Measurements from ENCODE around the gene RIOX2.

Gene RIOX2

GRCh38 chr3:97940034-97940433 is 32.2 kb downstream of the RIOX2 start:
- Histone ChIP-seq H3K27me3 (ENCODE audit: control insufficient read depth in 1 of 2, insufficient read depth in 2 of 2, low read length in 2 of 2) (no peaks in the 10 kb centered on the region), H3K36me3 (ENCODE audit: control insufficient read depth in 1 of 2, insufficient read depth in 2 of 2, low read length in 2 of 2) (peaks cover 24 to 50% of the 10 kb centered on the region in 2 donors), H3K27ac (ENCODE audit: low read depth, low read length) (no peak overlapping the region), H3K9ac (ENCODE audit: low read depth in 1 of 2, low read length in 2 of 2) (no peak overlapping the region), H3K4me3 (ENCODE audit: low read depth in 1 of 2, low read length in 2 of 2) (no peak overlapping the region), H3K9me3 (ENCODE audit: control insufficient read depth in 1 of 2, low read length in 2 of 2) (no peaks in the 10 kb centered on the region), H3K4me1 (ENCODE audit: control insufficient read depth in 1 of 2, insufficient read depth in 2 of 2, low read length in 2 of 2) (no peaks in the 10 kb centered on the region)

- no peak overlapping the region for H3K4me3 ChIP-seq (ENCODE audit: low read depth in 1 of 2, low read length in 2 of 2)
- H3K4me1 ChIP-seq (ENCODE audit: control insufficient read depth in 1 of 2, insufficient read depth in 2 of 2, low read length in 2 of 2) = no peaks in the 10 kb centered on the region
- H3K27me3 ChIP-seq (ENCODE audit: control insufficient read depth in 1 of 2, insufficient read depth in 2 of 2, low read length in 2 of 2) = no peaks in the 10 kb centered on the region
- H3K36me3 ChIP-seq (ENCODE audit: control insufficient read depth in 1 of 2, insufficient read depth in 2 of 2, low read length in 2 of 2) = peaks cover 24 to 44% of the 10 kb centered on the region in 2 donors
- H3K9me3 ChIP-seq (ENCODE audit: control insufficient read depth in 1 of 2, low read length in 2 of 2) = no peaks in the 10 kb centered on the region
- no peak overlapping the region for H3K27ac ChIP-seq (ENCODE audit: low read depth, low read length)
- no peak overlapping the region for H3K9ac ChIP-seq (ENCODE audit: low read depth in 1 of 2, low read length in 2 of 2)
These were observed 32.8 kb downstream of the RIOX2 start for GRCh38 chr3:97939401-97939800.

- no peaks in the 10 kb centered on the region for H3K9me3 ChIP-seq (ENCODE audit: control insufficient read depth in 1 of 2, low read length in 2 of 2)
- no peak overlapping the region for H3K4me3 ChIP-seq (ENCODE audit: low read depth in 1 of 2, low read length in 2 of 2)
- no peak overlapping the region for H3K9ac ChIP-seq (ENCODE audit: low read depth in 1 of 2, low read length in 2 of 2)
- H3K36me3 ChIP-seq (ENCODE audit: control insufficient read depth in 1 of 2, insufficient read depth in 2 of 2, low read length in 2 of 2) = peaks cover 24 to 43% of the 10 kb centered on the region in 2 donors
- H3K27ac ChIP-seq (ENCODE audit: low read depth, low read length) = no peak overlapping the region
- H3K4me1 ChIP-seq (ENCODE audit: control insufficient read depth in 1 of 2, insufficient read depth in 2 of 2, low read length in 2 of 2) = no peaks in the 10 kb centered on the region
- H3K27me3 ChIP-seq (ENCODE audit: control insufficient read depth in 1 of 2, insufficient read depth in 2 of 2, low read length in 2 of 2) = no peaks in the 10 kb centered on the region
These were observed 33.8 kb downstream of the RIOX2 start for GRCh38 chr3:97938444-97938843.

- peaks cover 12 to 41% of the 10 kb centered on the region in 2 donors for H3K36me3 ChIP-seq (ENCODE audit: control insufficient read depth in 1 of 2, insufficient read depth in 2 of 2, low read length in 2 of 2)
- H3K9ac ChIP-seq (ENCODE audit: low read depth in 1 of 2, low read length in 2 of 2) = no peak overlapping the region
- H3K4me1 ChIP-seq (ENCODE audit: control insufficient read depth in 1 of 2, insufficient read depth in 2 of 2, low read length in 2 of 2) = no peaks in the 10 kb centered on the region
- H3K27ac ChIP-seq (ENCODE audit: low read depth, low read length) = no peak overlapping the region
- no peaks in the 10 kb centered on the region for H3K9me3 ChIP-seq (ENCODE audit: control insufficient read depth in 1 of 2, low read length in 2 of 2)
- no peaks in the 10 kb centered on the region for H3K27me3 ChIP-seq (ENCODE audit: control insufficient read depth in 1 of 2, insufficient read depth in 2 of 2, low read length in 2 of 2)
- no peak overlapping the region for H3K4me3 ChIP-seq (ENCODE audit: low read depth in 1 of 2, low read length in 2 of 2)
These were observed 35.0 kb downstream of the RIOX2 start for GRCh38 chr3:97937205-97937604.

- Histone ChIP-seq H3K27me3 (ENCODE audit: control insufficient read depth in 1 of 2, insufficient read depth in 2 of 2, low read length in 2 of 2) (no peaks in the 10 kb centered on the region), H3K4me1 (ENCODE audit: control insufficient read depth in 1 of 2, insufficient read depth in 2 of 2, low read length in 2 of 2) (no peaks in the 10 kb centered on the region), H3K27ac (ENCODE audit: low read depth, low read length) (no peak overlapping the region), H3K9me3 (ENCODE audit: control insufficient read depth in 1 of 2, low read length in 2 of 2) (no peaks in the 10 kb centered on the region), H3K36me3 (ENCODE audit: control insufficient read depth in 1 of 2, insufficient read depth in 2 of 2, low read length in 2 of 2) (peaks cover 16 to 38% of the 10 kb centered on the region in 2 donors), H3K4me3 (ENCODE audit: low read depth in 1 of 2, low read length in 2 of 2) (no peak overlapping the region), H3K9ac (ENCODE audit: low read depth in 1 of 2, low read length in 2 of 2) (no peak overlapping the region)
These were observed 36.4 kb downstream of the RIOX2 start for GRCh38 chr3:97935842-97936241.

GRCh38 chr3:97934980-97935695 is 37.1 kb downstream of the RIOX2 start:
- Histone ChIP-seq H3K9me3 (ENCODE audit: control insufficient read depth in 1 of 2, low read length in 2 of 2) (no peaks in the 10 kb centered on the region), H3K27ac (ENCODE audit: low read depth, low read length) (no peak overlapping the region), H3K36me3 (ENCODE audit: control insufficient read depth in 1 of 2, insufficient read depth in 2 of 2, low read length in 2 of 2) (peaks cover 17 to 42% of the 10 kb centered on the region in 2 donors), H3K9ac (ENCODE audit: low read depth in 1 of 2, low read length in 2 of 2) (no peak overlapping the region), H3K4me3 (ENCODE audit: low read depth in 1 of 2, low read length in 2 of 2) (no peak overlapping the region), H3K27me3 (ENCODE audit: control insufficient read depth in 1 of 2, insufficient read depth in 2 of 2, low read length in 2 of 2) (no peaks in the 10 kb centered on the region), H3K4me1 (ENCODE audit: control insufficient read depth in 1 of 2, insufficient read depth in 2 of 2, low read length in 2 of 2) (no peaks in the 10 kb centered on the region)

GRCh38 chr3:97932387-97932801 is 39.8 kb downstream of the RIOX2 start:
- Histone ChIP-seq H3K27ac (ENCODE audit: low read depth, low read length) (no peak overlapping the region), H3K36me3 (ENCODE audit: control insufficient read depth in 1 of 2, insufficient read depth in 2 of 2, low read length in 2 of 2) (peaks cover 10 to 24% of the 10 kb centered on the region in 2 donors), H3K9ac (ENCODE audit: low read depth in 1 of 2, low read length in 2 of 2) (no peak overlapping the region), H3K4me1 (ENCODE audit: control insufficient read depth in 1 of 2, insufficient read depth in 2 of 2, low read length in 2 of 2) (no peaks in the 10 kb centered on the region), H3K9me3 (ENCODE audit: control insufficient read depth in 1 of 2, low read length in 2 of 2) (no peaks in the 10 kb centered on the region), H3K4me3 (ENCODE audit: low read depth in 1 of 2, low read length in 2 of 2) (no peak overlapping the region), H3K27me3 (ENCODE audit: control insufficient read depth in 1 of 2, insufficient read depth in 2 of 2, low read length in 2 of 2) (no peaks in the 10 kb centered on the region)

GRCh38 chr3:97931218-97931617 is 41.0 kb downstream of the RIOX2 start:
- peaks cover 10 to 18% of the 10 kb centered on the region in 2 donors for H3K36me3 ChIP-seq (ENCODE audit: control insufficient read depth in 1 of 2, insufficient read depth in 2 of 2, low read length in 2 of 2)
- no peaks in the 10 kb centered on the region for H3K27me3 ChIP-seq (ENCODE audit: control insufficient read depth in 1 of 2, insufficient read depth in 2 of 2, low read length in 2 of 2)
- no peaks in the 10 kb centered on the region for H3K4me1 ChIP-seq (ENCODE audit: control insufficient read depth in 1 of 2, insufficient read depth in 2 of 2, low read length in 2 of 2)
- no peak overlapping the region for H3K27ac ChIP-seq (ENCODE audit: low read depth, low read length)
- no peaks in the 10 kb centered on the region for H3K9me3 ChIP-seq (ENCODE audit: control insufficient read depth in 1 of 2, low read length in 2 of 2)
- H3K9ac ChIP-seq (ENCODE audit: low read depth in 1 of 2, low read length in 2 of 2) = no peak overlapping the region
- H3K4me3 ChIP-seq (ENCODE audit: low read depth in 1 of 2, low read length in 2 of 2) = no peak overlapping the region

GRCh38 chr3:97930018-97930417 is 42.2 kb downstream of the RIOX2 start:
- Histone ChIP-seq H3K27me3 (ENCODE audit: control insufficient read depth in 1 of 2, insufficient read depth in 2 of 2, low read length in 2 of 2) (no peaks in the 10 kb centered on the region), H3K9me3 (ENCODE audit: control insufficient read depth in 1 of 2, low read length in 2 of 2) (no peaks in the 10 kb centered on the region), H3K36me3 (ENCODE audit: control insufficient read depth in 1 of 2, insufficient read depth in 2 of 2, low read length in 2 of 2) (peaks cover 5 to 11% of the 10 kb centered on the region in 2 donors), H3K4me1 (ENCODE audit: control insufficient read depth in 1 of 2, insufficient read depth in 2 of 2, low read length in 2 of 2) (no peaks in the 10 kb centered on the region), H3K9ac (ENCODE audit: low read depth in 1 of 2, low read length in 2 of 2) (no peak overlapping the region), H3K4me3 (ENCODE audit: low read depth in 1 of 2, low read length in 2 of 2) (no peak overlapping the region), H3K27ac (ENCODE audit: low read depth, low read length) (no peak overlapping the region)

GRCh38 chr3:97928986-97929385 is 43.2 kb downstream of the RIOX2 start:
- Histone ChIP-seq H3K36me3 (ENCODE audit: control insufficient read depth in 1 of 2, insufficient read depth in 2 of 2, low read length in 2 of 2) (peaks cover 5 to 12% of the 10 kb centered on the region in 2 donors), H3K9me3 (ENCODE audit: control insufficient read depth in 1 of 2, low read length in 2 of 2) (no peaks in the 10 kb centered on the region), H3K27me3 (ENCODE audit: control insufficient read depth in 1 of 2, insufficient read depth in 2 of 2, low read length in 2 of 2) (no peaks in the 10 kb centered on the region), H3K27ac (ENCODE audit: low read depth, low read length) (no peak overlapping the region), H3K4me3 (ENCODE audit: low read depth in 1 of 2, low read length in 2 of 2) (no peak overlapping the region), H3K9ac (ENCODE audit: low read depth in 1 of 2, low read length in 2 of 2) (no peak overlapping the region), H3K4me1 (ENCODE audit: control insufficient read depth in 1 of 2, insufficient read depth in 2 of 2, low read length in 2 of 2) (no peaks in the 10 kb centered on the region)

All from duodenal mucosa (tissue), 2 donors.